GM23248 (cell line): Measurements from ENCODE around the gene ZNF76.

Experiments
- EZH2 ChIP-seq: fragments of 200-600 bp; sonication (generic); IDR thresholded peaks from 2 replicates; pipeline ENCODE4 v1.6.1; 2018; ENCODE audit warnings: antibody characterized with exemption, mild to moderate bottlenecking; ENCODE audit not compliant: insufficient read depth, poor library complexity, severe bottlenecking
- EZH2phosphoT487 ChIP-seq: fragments of 200-600 bp; sonication (generic); IDR thresholded peaks from 2 replicates; pipeline ENCODE4 v1.6.1; 2018; ENCODE audit warnings: antibody characterized with exemption, moderate library complexity, mild to moderate bottlenecking, low read depth; ENCODE audit not compliant: insufficient read depth

DNA sequence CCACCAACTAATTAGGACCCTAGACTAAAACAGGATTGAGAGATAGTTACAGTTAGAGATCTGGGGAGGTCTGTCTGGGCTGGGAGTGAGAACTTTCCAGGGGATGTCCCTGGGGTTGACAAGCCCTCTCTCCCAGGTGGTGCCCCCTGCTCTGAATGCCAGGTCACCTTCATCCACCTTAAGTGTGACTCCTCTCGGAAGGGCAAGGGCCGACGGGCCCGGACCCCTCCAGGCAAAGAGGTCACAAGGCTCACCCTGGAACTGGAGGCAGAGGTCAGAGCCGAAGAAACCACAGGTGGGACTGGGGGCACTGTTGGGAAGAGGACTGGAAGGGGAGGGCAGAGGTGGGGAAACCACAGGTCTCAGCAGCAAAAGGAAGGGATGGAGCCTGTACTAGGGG is 17.0 kb upstream of the ZNF76 start:
- TF ChIP-seq EZH2 (no peak), EZH2phosphoT487 (no peak)
